Umbilical cord (tissue), 2 donors: ENCODE measurements around the gene CRY2. TPM values are rescaled to one million over a fixed set of nuclear protein-coding genes. Genes with fewer than 3 reads are reported as not detected.

Experiments used
- DNase-seq: peaks from one replicate; pipeline ENCODE4 v3.0.0-alpha.2; 2015; ENCODE audit warnings: low spot score
- total RNA-seq: library from RNA; depleted of rRNA; stranded (reverse); fragments of >200 nt; gene quantifications from one replicate; pipeline ENCODE4 v1.2.3, GENCODE V29; 2014; ENCODE audit warnings: low replicate concordance; ENCODE audit not compliant: insufficient read depth

Gene CRY2
- total RNA-seq, 1 donor from 2014 or later, result 23.4 TPM

DNA sequence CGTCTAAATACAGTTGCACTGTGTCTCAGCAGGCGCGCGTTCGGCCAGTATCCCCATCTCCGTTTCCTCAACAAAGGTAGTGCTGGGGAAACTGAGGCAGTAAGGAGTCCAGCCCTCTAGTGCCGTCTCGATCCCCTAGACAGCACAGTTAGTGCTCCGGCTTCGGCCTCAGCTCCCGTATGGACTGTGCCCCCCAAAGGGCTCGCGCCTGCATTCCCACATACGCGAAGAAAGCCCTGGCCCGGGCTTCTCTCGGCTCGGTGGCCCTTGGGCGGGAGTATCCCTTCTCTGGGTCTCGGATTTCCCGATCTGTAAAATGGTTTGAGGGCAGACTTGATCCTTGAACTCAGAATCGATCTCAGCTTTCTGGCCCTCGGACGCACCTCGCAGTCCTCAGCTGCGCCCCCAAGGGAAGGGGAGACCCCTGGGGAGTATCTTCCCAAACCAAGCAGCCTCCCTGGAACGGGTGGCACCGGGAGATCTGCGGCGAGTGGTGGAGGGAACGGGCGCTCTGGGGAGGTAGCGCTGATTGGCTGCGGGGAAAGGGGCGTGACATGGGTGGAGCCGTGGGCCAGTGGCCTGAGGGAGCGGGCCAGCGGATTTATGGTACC is 71.2 kb downstream of the CRY2 start:
- DNase-seq, result peak; percentile 71

DNA sequence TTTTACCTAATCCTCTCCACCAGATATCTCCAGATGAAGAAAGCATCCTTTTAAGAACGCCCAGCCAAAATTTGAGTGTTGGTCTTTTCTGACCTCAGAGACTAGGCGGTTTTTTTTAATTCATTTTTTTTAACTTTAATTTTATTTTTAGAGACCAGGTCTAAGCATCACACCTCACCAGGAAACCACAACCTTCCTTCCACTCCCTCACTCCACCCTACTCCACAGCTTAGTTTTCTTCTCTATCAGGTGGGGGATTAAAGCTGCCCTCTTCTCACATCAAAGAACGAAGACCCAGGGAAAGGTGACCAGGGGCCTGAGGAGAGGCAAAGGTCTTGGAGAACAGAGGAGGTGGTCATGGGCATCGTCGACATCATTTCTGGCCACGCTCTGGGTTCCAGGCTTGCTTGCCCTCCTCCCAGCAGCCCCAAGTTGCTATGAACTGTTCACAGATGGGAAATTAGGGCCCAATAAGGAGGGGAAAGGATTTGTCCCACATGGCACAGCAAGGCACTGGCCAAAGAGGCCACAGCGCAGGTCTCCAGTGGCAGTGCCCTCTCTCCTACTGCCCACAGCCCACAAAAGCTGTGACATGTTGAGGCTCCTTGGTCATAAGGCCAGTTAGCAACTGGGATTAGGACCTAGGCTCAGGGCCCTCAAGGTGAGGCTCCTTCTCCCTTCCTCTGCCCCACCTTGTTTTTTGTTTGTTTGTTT is 71.8 kb downstream of the CRY2 start:
- DNase-seq, result no peak

DNA sequence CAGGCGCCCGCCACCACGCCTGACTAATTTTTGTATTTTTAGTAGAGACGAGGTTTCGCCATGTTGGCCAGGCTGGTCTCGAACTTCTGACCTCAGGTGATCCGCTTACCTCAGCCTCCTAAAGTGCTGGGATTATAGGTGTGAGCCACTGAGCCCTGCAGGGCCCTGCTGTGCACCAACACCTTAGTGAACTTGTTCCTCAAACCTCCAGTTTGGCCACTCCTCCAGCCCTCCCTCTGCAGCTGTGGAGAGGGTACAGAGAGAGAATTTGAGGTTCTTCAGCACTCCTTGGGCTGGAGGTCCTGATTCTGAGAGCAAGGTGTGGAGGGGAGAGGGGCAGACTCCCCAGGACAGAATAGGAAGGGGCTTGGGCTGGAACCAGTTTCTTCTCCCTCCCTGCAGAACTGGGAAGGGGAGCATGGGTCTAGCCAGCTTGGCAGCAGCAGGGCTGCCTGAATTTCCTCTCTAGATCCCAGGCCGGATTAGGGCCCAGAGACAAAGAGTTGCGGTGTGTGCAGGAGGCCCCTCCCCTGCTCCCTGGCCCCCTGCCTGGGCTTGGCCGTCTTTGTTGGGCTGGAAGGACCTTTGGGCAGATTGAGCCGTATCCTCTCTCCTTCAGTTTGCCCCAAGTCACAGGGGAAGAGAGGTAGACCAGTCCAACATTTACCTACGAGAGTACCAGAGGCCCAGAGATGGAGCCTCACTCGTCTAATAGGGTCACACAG is 72.7 kb downstream of the CRY2 start:
- no peak for DNase-seq

DNA sequence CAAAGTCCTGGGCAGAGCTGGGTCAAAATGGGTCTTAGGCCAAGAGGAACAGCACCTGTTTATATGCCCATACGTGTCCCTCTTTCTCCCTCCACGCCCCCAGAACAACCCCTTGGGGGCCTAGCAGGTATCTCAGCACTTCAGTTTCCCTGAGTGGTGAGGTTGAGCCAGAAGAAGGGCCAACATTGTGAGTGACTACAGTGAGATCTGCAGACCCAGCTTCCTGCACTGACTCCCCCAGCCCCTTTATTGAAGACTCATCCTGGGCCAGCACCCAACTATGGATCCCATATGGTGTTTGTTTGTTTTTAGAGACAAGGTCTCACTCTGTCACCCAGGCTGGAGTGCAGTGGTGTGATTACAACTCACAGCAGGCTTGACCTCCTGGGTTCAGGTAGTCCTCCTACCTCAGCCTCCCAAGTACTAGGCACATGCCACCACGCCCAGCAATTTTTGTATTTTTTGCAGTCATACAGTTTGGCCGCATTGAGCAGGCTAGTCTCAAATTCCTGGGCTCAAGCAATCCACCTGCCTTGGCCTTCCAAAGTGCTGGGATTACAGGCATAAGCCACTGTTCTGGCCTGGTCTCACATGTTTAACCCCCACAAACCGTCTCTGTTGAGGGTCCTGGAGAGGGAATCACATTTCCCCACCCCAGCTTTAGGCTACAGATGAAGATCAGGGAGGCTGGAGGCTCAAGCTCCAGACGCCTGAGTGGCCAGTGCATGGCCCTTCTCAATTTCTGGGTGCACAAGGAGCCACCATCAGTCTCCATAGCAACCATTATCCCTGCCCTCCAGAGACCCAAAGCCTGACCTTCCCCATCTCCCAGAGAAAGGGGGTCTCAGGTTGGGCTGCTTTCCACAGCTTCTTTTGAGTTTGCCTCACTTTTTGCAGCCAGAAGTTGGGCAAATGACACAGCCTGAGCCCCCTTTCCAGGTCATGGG is 73.5 kb downstream of the CRY2 start:
- no peak for DNase-seq

DNA sequence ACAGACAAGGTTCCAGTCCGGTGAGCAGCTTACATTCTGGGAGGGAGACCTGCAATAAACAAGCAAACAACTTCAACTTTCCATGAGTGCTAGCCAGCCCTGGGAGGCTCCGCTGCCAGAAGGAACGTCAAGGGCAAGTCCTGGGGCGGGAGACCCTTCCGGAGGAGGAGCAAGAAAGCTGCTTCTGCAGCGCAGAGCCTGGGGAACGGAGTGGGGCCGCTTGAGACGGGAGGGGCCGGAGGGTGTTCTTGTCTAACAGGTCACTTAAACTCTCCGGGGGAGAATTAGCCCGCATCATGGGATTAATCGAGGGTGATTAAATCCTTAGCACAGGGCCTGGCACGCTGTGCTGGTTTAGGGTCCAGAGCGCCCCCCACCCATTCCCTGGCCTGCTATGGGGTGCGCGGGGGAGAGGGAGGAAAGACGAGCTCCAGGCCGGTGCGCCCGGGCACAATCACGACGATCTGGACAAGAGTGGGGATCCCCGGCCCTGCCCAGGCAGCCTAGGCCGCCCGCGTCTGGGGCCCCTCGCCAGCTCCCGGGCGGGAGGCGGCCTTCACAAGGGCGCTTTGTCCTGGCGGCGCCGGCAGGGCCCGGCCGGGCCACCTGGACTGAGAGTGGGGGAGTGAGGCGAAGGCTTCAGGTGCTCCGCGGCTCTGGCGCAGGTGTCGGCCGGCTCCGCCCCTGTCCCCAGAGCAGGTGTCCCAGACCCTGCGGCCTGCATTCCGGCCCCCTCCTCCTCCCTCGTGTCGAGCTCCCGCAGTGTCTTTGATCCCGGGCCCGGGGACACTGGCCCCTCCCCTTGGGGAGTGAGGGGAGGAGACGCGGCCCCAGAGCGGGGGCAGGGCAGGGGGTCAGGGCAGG is 74.5 kb downstream of the CRY2 start:
- DNase-seq, result no peak

DNA sequence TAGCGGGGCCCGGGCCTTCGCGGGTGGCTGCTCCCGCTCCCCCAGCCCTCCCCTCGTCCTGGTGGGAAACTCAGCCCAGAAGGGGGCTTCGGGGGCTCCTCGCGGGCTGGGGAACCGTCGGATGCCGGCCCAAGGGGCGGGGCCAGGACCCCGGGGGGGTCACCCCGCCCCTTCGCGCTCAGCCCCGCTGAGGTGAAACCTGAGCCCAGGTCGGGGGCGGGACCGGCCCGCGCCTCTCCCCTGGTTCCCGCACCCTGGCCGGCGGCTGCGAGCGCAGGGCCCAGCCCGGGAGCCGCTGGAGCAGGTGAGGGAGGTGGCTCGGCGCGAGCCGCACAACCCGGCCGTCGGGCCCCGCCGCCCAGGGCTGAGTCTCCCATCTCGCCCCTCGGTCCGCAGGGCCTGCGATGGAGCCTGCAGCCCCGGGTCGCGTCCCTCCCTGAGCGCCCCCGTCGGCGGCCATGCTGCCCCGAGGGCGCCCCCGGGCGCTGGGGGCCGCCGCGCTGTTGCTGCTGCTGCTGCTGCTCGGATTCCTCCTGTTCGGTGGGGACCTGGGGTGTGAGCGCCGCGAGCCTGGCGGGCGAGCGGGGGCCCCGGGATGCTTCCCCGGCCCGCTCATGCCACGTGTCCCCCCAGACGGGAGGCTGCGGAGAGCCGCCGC is 75.3 kb downstream of the CRY2 start, which contains the start of gene LARGE2:
LARGE2 (plus strand) TSS at position 232 of the 658 bp plus-strand sequence; CDS start at position 459, 227 bp downstream.
- DNase-seq, result no peak

DNA sequence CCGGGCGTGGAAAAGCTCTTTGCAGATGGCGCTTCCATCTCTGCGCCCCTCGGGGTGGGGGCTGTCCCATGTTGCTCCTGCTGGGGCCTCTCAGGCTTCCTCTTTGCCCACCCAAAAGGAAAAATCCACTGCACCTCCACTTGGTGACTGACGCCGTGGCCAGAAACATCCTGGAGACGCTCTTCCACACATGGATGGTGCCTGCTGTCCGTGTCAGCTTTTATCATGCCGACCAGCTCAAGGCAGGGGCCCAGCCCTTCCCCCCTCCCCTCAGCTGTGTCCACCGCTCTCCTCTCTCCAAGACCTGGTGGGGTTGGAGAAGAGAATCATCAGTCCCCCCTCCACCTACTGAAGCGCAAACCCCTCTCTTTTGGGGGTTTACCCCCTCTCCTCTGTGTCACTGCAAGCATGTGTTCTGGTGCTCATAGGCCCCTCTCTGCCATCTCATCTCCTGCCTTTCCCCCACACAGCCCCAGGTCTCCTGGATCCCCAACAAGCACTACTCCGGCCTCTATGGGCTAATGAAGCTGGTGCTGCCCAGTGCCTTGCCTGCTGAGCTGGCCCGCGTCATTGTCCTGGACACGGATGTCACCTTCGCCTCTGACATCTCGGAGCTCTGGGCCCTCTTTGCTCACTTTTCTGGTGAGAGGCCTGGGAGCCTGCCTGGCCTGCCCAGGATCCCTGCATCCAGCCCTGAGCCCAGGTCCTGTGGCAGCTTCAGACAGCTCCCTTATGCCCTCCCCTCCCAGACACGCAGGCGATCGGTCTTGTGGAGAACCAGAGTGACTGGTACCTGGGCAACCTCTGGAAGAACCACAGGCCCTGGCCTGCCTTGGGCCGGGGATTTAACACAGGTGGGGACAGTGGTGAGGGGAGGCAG is 77.0 kb downstream of the CRY2 start:
- no peak for DNase-seq

DNA sequence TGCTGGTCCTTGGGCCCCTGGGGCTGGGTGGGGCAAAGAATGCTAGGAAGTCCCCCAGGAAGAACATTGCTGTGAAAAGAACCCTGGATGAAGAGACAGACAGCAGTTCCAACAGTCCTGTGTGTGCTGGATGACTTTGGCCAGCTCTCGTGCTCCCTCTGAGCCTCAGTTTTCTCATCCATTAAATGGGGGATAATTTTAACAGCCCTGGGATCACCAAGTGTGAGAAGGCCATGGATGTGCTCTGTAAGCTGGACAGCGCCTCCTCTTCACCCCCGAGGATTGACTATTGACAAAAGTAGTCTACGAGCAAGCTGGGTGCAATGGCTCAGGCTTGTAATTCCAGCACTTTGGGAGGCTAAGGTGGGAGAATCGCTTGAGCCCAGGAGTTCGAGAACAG is 77.7 kb downstream of the CRY2 start:
- no peak for DNase-seq

DNA sequence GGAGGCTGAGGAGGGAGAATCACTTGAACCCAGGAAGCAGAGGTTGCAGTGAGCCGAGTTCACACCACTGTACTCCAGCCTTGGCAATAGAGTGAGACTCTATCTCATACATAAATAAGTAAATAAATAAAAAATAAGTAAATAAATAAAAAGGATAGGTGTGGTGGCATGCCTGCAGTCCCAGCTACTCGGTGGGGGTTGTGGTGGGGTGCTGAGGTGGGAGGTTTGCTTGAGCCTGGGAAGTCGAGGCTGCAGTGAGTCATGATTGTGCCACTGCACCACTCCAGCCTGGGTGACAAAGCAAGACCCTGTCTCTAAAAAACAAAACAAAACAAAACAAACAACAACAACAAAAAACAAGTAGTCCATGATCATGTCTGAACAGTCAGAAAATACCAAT is 78.3 kb downstream of the CRY2 start:
- DNase-seq, result no peak

DNA sequence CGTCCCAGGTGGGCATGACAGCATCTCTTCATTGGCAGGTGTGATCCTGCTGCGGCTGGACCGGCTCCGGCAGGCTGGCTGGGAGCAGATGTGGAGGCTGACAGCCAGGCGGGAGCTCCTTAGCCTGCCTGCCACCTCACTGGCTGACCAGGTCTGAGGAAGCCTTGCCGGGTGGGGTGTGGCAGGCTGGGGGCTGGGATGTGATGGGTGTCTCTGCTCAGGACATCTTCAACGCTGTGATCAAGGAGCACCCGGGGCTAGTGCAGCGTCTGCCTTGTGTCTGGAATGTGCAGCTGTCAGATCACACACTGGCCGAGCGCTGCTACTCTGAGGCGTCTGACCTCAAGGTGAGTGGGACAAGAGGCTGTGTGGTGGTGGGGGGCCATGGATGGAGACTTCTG is 78.7 kb downstream of the CRY2 start:
- DNase-seq, result no peak

DNA sequence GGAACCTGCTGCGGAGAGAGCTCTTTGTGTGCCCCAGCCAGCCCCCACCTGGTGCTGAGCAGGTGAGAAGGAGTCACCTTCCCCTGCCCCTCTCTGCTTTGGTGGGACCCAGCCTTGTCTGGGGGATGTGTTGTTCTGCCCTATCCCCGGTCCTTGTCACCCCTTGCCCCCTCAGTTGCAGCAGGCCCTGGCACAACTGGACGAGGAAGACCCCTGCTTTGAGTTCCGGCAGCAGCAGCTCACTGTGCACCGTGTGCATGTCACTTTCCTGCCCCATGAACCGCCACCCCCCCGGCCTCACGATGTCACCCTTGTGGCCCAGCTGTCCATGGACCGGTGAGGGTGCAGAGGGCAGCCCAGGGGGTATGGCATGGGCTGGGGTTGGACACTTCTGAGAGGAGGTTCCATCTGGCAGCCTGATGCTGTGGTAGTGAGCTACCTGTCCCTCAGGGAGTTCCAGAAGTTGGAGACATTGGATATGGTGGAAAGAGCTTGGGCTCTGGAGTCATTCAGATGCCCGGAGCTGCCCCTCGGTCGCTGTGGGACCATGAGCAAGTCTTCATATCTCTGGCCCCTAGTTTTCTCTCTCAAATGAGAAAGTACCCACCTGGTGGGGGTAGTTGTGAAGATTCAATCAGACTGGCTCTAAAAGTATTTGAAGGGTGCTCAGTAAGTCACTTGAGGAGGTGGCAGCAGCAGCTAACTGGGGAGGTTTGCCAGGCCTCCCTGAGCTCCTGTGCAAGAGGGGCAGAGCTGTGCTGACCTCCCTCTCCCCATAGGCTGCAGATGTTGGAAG is 79.5 kb downstream of the CRY2 start:
- no peak for DNase-seq

DNA sequence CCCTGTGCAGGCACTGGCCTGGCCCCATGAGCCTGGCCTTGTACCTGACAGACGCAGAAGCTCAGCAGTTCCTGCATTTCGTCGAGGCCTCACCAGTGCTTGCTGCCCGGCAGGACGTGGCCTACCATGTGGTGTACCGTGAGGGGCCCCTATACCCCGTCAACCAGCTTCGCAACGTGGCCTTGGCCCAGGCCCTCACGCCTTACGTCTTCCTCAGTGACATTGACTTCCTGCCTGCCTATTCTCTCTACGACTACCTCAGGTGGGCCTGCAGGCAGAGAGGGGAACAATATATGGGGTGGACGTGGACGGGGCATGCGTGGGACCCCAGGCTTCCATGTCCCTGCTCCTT is 80.0 kb downstream of the CRY2 start:
- no peak for DNase-seq

DNA sequence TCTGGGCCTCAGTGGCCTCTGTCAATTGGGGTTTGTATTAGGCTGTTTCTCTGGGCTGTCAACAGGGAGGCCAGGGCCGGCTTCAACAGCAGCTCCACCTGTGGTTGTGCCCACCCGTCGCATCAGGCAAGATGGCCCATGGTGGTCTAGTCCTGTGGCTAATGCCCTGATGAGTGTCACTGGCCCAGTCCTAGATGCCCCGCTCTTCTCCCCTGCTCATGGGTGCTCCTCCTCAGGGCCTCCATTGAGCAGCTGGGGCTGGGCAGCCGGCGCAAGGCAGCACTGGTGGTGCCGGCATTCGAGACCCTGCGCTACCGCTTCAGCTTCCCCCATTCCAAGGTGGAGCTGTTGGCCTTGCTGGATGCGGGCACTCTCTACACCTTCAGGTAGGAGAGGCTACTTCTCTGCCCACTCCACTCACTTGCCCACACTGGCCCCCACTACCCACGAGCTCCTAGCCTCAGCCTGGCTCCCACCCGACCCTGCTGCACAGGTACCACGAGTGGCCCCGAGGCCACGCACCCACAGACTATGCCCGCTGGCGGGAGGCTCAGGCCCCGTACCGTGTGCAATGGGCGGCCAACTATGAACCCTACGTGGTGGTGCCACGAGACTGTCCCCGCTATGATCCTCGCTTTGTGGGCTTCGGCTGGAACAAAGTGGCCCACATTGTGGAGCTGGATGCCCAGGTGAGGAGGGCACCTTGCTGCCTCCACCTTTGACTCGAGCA is 80.6 kb downstream of the CRY2 start:
- no peak for DNase-seq

DNA sequence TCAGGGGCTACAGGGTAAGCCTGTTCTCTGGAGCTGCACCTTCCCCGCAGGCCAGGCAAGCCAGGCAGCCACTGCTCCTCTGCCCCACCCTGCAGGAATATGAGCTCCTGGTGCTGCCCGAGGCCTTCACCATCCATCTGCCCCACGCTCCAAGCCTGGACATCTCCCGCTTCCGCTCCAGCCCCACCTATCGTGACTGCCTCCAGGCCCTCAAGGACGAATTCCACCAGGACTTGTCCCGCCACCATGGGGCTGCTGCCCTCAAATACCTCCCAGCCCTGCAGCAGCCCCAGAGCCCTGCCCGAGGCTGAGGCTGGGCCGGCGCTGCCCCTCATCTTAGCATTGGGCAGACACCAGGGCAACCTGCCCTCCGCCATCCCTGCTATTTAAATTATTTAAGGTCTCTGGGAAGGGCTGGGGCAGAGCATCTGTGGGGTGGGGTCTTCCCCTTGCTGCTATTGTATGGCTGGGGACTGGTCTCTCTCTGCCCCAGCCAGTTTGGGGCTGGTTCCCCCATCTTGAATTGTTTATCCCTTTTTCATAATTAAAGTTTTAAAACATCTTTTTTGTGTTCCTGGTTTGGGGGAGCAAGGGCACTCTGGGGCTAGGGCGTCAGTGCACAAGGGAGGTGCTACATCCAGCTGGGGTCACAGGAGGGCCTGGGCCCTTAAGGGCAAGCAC is 81.4 kb downstream of the CRY2 start:
- no peak for DNase-seq

DNA sequence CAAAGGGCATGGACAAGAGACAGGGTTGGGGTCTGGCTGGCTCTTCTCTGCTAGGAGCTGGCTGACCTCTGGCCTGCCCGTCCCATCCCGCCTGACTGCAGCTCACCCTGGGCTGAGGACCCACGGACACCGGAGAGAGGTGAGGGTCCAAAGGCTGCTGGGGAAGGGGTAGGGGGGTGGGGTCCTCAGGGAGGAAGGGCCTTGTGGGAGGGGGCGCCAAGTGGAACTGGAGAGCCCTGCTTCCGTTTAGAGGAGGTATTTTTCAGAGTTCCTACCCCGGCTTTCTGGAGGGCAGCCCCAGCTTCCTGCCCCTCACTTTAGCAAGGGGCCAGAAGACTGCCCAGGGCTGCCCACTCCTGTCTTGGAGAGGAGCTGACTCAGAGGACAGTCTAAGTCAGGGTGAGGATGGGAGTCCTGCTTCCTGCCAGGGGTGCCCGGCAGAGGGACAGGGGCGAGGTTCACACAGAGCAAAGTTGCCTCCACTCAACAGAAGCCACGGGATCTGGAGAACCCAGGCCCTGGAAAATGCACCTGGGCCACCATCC is 82.3 kb downstream of the CRY2 start:
- DNase-seq, result no peak

DNA sequence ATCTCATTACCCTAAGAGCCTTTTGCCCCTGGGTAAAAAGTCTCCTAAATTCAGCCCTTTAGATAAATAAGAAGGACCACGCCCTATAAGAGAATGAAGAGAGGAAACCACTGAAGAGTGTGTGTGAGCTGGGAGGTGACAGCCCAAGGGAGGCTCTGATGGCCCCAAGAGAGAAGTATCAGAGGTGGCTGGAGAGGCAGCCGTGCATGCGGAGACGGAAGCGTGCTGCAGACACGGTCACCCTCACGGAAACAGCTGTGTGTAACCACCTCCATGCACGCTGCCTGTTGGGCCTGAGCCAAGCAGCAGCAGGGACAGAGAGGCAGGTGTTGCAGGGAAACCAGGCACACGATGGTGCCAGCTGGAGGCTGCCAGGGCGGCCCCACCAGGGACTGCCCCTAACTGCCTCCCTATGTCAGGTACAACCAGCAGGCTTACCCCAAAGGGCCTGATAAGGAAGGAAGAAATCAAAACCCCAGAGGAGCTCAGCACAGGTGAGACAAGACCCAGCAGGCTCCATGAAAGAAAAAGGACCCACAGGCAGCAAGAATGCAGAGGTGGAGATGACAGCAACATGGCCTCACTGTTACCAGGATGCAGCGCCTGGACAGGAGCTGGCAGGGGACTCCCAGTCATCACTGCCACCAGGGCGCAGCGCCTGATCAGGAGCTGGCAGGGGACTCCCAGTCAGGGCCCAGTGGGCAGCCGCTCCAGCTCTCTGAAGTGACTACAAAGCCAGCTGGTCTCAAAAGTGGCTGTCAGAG is 82.9 kb downstream of the CRY2 start:
- no peak for DNase-seq
